ENCODE results near the gene TAPT1.

The TAPT1 gene

DNA sequence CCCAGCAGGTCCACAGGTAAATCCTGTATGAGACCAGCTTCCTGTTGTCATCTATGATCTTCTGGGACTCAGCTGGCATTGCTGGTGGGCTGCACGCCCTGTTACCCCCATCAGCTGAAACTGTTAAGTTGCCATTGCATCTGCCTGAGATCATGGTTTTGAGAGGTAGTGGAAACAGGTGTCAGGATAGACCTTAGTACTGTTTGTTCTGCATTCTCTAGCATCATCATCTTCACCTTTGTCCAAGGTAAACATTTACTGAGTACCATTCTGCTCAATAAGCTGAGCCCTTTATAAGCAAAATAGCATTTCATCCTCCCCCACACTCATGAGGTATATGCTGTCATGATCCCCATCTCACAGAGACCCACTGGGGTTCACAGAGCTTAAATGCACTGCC is 99.6 kb downstream of the TAPT1 start:
- no peak for DNase-seq

DNA sequence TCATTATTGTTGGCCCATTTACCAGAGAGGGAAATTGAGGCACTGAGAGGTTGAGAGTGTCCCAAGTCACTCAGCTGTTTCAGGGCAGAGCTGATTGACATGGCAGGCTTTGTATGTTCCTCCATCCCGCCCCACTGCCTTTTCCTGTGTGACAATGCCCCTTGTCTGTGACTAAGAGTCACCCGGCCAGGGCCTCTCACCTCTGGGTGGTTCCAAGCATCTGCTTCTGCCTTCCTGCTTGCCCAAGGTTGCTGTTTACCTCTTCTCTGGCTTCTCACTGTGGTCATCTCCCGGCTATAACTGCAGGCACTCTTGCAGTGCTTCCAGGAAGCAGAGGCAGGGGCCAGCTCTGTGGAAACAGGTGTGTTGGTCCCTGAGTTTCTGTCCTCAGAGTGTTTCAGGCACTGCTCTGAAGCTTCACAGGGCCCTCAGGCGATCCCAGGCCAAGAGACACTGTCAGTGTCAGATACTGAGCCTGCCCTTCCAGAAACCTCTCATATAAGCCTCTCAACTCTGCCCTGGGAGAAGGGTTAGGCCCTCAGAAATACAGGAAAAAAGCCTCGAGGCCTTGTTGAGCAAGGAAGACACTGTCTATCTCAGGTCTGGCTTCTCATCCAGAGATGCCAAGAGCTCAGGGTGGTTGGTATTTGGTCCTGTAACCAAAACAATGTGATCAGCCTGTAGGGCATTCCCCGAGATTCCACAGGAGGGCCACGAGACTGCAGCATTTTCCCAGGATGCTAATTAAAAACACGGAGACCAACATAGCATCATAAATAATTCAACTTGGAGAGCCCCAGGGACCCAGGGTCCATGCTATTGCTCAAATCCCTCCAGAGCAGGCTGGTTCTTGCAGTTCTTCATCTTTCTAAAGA is 100.5 kb downstream of the TAPT1 start:
- DNase-seq, result no peak

DNA sequence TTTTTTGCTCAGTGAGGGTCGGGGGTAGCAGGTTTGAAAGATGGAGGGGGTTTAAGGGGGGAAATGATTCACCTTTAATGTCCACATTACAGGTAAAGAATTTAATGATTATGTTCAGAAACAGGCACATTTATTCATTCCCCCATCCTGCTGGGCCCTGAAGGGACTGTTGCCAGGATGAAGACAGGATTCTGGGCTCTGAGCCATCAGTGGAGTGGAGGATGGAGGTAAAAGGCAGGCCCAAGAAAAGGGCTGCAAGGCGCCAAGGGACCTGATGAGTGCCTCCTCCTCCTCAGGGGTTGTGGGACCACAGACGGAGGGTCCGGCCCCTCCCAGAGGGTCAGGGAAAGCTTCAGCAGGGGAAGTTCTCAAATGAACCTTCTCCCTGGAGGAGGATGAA is 102.0 kb downstream of the TAPT1 start:
- DNase-seq, result no peak

DNA sequence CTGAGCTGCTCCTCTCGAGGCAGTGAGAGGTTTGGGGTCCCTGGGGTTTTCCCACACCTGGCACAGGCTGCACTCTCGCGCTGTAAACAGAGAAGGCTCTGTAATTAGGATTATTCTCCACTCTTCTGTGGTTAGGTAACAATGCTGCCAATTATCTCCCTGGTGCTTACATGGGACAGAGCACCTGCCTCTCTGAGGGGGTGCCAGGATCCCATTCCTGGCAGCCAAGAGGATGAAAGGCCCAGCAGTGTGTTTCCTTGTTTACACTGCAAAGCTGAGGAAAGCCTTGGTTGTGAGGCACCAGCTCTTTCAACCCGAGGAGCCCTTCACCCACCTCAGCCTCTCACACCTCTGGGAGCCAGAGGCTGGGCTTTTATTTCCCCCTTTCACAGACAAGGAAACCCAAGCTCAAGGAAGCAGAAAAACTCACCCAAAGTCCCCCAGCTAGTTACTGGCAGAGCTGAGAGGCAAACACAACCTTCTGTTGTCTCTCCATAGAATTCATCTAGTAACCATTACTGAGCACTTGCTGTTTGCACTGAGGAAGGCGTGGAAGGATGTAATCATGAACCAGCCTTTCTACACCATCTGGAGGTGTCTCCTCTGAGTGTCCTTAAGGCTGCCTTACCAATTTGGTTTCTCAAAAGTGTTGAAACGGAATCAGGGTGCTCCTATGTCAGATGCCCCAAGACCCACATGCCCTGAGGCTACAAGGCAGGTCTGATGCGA is 102.8 kb downstream of the TAPT1 start:
- DNase-seq, result no peak

DNA sequence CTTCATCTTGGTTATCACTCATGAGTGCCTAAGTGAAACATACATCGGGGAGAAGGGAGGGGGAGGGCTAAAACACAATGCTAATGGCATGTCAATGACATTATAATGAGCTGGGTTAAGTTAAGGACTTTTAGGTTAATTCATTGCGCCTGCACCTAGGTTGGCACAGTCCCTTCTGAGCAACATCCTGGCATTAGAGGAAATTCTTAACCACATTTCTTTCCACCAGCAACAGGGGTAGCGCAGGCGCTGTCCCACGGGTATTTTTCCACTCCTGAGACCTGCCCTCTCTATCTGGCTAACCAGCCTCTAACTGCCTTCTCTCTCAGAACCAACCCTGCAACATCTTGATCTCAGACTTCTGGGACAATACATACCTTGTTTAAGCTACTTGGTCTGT is 103.5 kb downstream of the TAPT1 start:
- DNase-seq, result peak; percentile 1

DNA sequence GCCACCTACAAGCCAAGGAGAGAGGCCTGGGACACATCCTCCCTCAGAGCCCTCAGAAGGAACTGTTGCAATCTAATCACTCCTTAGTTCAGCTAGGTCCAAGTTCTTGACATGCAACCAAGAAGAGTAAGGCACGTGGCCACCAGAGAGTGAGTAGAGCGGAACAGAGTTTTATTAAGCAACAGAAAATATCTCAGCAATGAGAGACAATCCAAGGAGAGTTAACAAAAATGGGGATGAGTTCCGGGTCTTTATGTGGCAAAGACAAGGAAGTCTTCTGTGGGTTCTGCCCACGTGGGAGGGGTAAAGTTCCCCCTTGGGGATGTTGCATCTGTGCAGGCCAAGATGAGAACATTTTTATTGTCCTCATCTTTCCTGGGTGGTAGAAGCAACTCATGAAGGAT is 104.0 kb downstream of the TAPT1 start:
- no peak for DNase-seq

DNA sequence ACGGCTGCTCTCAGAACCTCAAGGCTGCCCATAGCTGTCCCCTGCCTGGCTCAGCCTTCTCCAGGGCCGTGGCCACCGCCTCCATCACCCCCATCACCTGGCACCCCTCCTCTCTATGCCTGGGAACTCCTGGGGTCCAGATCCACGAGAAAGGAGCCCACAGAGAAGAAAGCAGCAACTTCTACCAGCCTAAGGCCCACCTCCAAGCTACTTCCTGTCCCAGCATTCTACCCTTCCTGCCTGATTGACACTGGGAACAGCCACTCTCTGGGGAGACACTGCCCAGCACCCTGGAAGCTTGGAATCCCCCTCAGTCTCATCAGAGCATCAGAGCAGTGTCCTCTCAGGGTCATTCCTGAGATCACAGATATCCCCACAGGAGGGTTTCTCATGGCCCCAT is 105.6 kb downstream of the TAPT1 start:
- no peak for DNase-seq

DNA sequence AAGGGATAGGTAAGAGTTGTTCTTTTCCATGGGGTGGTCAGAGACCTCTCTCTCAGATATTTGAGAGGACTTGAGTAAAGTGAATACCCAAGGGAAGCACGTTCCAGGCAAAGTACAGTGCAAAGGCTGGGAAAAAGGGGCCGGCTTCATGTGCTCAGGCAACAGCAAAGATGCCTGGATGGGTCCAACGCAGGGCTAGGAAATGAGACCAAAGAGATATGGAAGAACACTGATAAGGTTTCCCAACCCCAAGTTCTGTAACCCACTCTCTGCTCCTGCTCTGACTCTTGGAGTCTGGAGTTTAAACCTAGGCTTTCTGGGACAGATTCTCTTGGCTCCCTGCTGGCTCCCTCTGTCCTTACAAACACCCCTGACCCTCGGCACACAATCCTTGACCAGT is 106.3 kb downstream of the TAPT1 start:
- no peak for DNase-seq

DNA sequence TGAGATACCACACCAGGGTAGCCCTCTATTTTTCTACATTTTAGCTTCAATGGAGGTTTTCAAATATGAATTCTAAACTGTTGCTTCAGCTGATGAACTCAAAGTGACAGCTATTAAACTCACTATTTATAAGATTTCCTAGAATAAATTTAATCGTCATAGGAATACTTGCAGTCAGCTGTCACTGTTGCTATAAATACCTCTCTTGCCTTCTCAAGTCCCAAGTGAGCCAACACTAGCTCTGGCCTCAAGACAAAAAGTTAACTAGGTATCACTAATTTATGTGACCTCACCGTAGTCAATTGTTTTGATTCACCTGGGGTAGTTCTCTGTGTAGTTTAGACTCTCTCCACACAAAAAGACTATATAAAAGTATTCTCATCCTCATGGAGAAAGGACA is 108.2 kb downstream of the TAPT1 start:
- no peak for DNase-seq

DNA sequence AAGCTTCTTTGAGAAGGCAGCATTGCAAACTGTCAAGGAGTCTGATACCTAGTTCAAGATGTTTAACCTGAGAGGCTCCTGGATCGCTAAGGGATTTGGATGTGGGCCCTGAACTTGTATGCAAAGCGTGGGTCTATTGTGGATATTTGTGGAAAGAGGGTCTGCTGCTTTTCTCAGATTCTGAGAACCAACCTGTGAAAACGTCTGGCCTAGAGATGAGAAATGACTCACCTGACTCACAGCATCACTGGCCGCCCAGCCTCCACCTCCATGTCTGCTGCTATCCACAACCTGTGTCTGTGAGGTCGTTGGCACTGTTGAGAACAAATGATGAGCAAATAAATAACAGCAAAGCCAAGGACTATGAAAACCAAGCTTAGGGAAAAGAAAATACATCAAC is 109.1 kb downstream of the TAPT1 start:
- DNase-seq, result no peak

DNA sequence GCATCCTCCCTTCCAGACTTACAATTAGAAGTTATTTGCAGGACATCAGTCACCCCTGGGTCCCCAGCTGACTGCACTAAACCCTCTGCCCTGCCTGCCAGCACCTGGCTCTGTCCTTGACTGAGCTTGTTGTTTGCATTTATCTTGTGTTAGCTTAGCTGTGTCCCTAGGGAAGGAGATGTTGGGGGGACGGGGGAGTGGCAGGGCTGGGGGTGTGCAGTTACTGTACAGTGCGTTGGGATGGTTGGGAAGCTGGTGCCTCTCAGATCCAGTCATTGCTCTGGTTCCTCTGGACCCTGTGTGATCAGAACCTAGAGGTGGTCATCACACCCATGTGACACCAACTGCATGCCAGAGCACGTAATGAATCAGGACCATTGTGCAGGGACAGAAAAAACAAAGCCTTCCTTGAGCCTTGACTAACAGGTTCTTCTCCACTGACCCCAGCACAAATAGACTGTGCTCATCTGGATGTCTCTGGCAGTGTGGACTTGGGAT is 109.7 kb downstream of the TAPT1 start:
- DNase-seq, result no peak

DNA sequence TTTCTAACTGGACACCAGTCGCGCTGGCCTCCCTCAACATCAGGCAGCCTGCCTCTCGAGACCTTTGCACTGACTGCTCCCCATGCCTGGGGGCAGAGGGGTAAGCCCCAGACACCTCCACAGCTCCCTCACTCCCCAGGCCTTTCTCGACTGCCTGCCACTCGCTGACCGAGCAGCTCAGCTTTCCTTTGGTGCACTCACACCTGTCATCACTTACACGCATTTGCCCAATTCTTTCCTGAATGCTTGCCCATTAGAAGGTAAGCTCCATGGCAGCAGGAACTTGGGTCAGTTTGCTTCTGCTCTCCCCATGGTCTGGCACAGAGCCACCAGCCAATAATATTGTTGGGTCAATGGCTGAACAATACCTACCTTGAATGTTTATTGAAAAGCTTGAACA is 110.3 kb downstream of the TAPT1 start:
- no peak for DNase-seq

DNA sequence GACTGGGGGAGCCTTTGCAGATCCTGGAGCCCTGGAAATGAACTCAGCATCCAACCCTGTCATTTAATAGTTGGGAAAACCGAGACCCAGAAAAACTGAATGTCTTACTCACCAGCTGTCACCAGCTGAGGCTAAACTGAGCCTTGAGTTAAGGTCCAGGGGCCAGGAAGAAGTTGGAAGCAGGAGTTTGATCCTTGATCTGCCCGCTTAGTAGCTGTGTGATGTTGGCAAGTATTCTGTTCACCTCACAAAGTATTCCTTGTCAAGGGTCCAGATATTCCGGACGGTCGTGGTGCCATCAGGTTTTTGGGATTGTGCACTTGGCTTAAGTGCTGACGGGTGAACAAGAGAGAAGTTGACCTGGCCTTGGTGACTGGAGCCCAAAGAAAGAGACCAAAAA is 111.7 kb downstream of the TAPT1 start:
- DNase-seq, result no peak

DNA sequence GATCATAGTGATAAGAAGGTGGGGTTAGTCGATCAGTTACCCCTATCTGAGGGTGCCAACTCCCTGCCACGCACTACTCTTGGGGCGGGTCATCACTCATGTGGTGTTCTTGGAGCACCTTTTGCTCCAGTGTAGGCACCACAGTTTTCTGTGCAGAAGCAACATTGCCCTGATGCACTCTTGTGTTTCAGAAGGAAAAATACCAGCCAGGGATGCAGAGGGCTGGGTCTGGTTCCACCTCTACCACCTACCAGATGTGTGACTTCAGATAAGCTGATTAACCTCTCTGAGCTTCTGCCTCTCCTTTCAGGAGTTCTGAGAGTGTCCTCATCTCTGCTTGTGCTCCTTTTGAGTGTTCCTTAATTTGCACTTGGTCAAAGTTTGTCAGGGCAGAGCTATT is 112.5 kb downstream of the TAPT1 start:
- no peak for DNase-seq

DNA sequence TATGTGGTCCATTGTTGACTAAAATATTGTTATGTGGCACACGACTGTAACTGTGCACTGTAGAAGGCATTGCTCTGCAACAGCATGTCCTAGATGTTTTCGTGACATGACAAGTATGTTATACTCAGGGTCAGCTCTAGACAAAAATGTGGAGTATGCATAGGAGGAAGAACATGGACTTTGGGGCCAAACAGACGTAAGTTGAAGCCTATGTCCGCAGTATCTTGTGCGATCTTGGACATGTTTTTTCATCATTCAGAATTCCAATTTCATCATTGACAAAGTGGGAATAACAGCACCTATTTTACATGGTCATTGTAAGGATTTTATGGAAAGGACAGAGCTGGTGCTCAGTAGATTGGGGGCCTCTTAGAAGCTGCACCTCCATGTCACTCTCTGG is 114.7 kb downstream of the TAPT1 start:
- DNase-seq, result no peak

DNA sequence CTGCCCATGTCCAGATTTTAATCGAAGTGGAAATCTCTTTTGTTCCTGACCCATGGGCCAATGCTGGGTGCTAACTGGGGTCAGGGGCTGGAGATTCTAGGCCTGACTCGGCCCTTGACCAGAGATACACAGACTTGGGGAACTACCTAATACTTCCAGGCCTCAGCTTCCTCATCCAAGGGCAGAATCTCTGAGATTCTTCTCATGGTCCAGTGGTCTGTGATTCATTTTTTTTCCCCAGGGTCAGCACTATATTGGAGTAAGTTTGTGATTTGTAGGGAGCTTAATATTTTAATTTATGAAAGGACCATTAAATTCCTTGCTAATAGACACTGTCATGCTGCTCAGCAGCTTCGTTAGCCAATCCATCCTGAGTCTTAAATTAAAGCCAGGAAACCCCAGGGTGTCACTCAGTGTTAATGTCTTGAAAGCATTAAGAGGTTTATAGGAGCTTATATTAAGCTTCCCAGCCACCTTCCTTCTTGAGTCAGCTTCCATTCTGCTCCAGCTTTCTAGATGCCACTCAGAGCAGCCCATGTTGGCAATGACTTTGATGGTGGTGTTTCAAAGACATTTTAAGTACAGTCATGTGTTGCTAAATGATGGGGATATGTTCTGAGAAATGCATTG is 115.5 kb downstream of the TAPT1 start:
- DNase-seq, result no peak

Measured in CD4-positive, alpha-beta T cell treated with Interleukin-17A for 1 hour (primary cell).